Panc1 (cell line): Measurements from ENCODE around the gene MAP3K3. TPM values are rescaled to one million over a fixed set of nuclear protein-coding genes. Genes with fewer than 3 reads are reported as not detected.

Source experiments
- ATAC-seq: fragments of 200-7000 bp; cut with Tn5 transposase; 2 replicates; pipeline ENCODE4 v1.9.1; 2020; ENCODE audit warnings: mild to moderate bottlenecking, moderate library complexity
- Bru-seq: library from RNA; stranded (reverse); fragments of 400-500 nt; gene quantifications from one replicate; lab custom pipeline; 2021; lab: Mats Ljungman, UMichigan
- BruChase-seq, 2 experiments: library from RNA; stranded (reverse); fragments of 400-500 nt; gene quantifications; one replicate each; lab custom pipeline; 2021; lab: Mats Ljungman, UMichigan
- BruUV-seq: library from RNA; stranded (reverse); fragments of 400-500 nt; replicated peaks from 2 replicates; lab custom pipeline; 2021; lab: Mats Ljungman, UMichigan
- CTCF ChIA-PET: fragments of 300-600 bp; sonication (Branson Sonifier 250); formaldehyde crosslinking; loops from one replicate; lab custom pipeline; 2022; ENCODE audit warnings: antibody characterized with exemption; lab: Charles Lee
- POLR2A ChIA-PET: fragments of 300-600 bp; sonication (Branson Sonifier 250); formaldehyde crosslinking; loops from one replicate; lab custom pipeline; 2022; ENCODE audit warnings: antibody characterized with exemption; lab: Charles Lee
- DNase-seq: peaks from one replicate; pipeline ENCODE4 v3.0.0-alpha.2; 2010; ENCODE audit warnings: low read depth, low spot score
- H3K27ac ChIP-seq: 2 replicates; pipeline ENCODE4 v1.5.1; 2011; ENCODE audit warnings: mild to moderate bottlenecking, low read length, inconsistent platforms
- H3K27me3 ChIP-seq: fragments of 200-500 bp; sonication (Bioruptor generic); 2 replicates; pipeline ENCODE4 v1.6.0; 2014; ENCODE audit warnings: low read length, inconsistent platforms; ENCODE audit not compliant: control insufficient read depth, insufficient read depth
- H3K36me3 ChIP-seq: fragments of 200-500 bp; sonication (Bioruptor generic); 2 replicates; pipeline ENCODE4 v1.5.1; 2014; ENCODE audit warnings: inconsistent platforms, mild to moderate bottlenecking, low read length, moderate library complexity; ENCODE audit not compliant: control insufficient read depth, insufficient read depth
- H3K4me1 ChIP-seq: 2 replicates; pipeline ENCODE4 v1.5.1; 2011; ENCODE audit warnings: inconsistent platforms, mild to moderate bottlenecking, low read length, moderate library complexity; ENCODE audit not compliant: control insufficient read depth, insufficient read depth
- H3K4me3 ChIP-seq, 2 experiments: 2 replicates each; pipeline ENCODE4 v1.5.1; 2011 to 2012; ENCODE audit warnings: low read depth in 2 of 2, low read length in 2 of 2, mild to moderate bottlenecking in 2 of 2, inconsistent platforms in 1 of 2, moderate library complexity in 1 of 2
- H3K9me3 ChIP-seq: fragments of 200-500 bp; sonication (Bioruptor generic); 2 replicates; pipeline ENCODE4 v1.5.1; 2014; ENCODE audit warnings: low read depth, mild to moderate bottlenecking, inconsistent platforms, low read length, moderate library complexity; ENCODE audit not compliant: control insufficient read depth, insufficient read depth
- POLR2AphosphoS5 ChIP-seq: IDR thresholded peaks from 2 replicates; pipeline ENCODE4 v1.6.1; 2012; ENCODE audit warnings: mild to moderate bottlenecking, low read depth, low read length, moderate library complexity
- SIN3A ChIP-seq: IDR thresholded peaks from 2 replicates; pipeline ENCODE4 v1.6.1; 2012; ENCODE audit warnings: low read depth, mild to moderate bottlenecking, low read length, moderate library complexity, borderline replicate concordance; ENCODE audit not compliant: insufficient read depth
- TCF7L2 ChIP-seq: IDR thresholded peaks from 2 replicates; pipeline ENCODE4 v1.6.1; 2011; ENCODE audit warnings: mild to moderate bottlenecking, low read depth, low read length, inconsistent platforms
- in situ Hi-C: cut with HindIII; loops from 2 replicates; pipeline ENCODE4 v1.10.0; 2016; ENCODE audit warnings: low sequenced_read_pairs, low pct_unique_long_range_greater_than_20kb
- intact Hi-C: fragments of 100-400 bp; cut with micrococcal nuclease; formaldehyde crosslinking; loops from one replicate; pipeline ENCODE4 v1.10.0; 2022; ENCODE audit not compliant: unreplicated experiment
- long read RNA-seq: library from polyadenylated mRNA; unstranded; transcript quantifications from one replicate; pipeline ENCODE4 v2.0.0, GENCODE V29; 2021; ENCODE audit not compliant: unreplicated experiment
- polyA plus RNA-seq: library from polyadenylated mRNA; unstranded; fragments of >200 nt; gene quantifications from one replicate; pipeline ENCODE4 v1.2.1, GENCODE V29; 2012; ENCODE audit warnings: missing spikeins; ENCODE audit not compliant: insufficient read length
- total RNA-seq: library from RNA; stranded (reverse); gene quantifications from one replicate; pipeline ENCODE4 v1.2.1, GENCODE V29; 2021; ENCODE audit not compliant: unreplicated experiment
- TF ChIP-seq, protein P1 (sequence below): fragments of 450-650 bp; IDR thresholded peaks from 2 replicates; pipeline ENCODE4 v1.5.1; 2017; ENCODE audit warnings: mild to moderate bottlenecking
- TF ChIP-seq, protein P2 (sequence below), 2 experiments: IDR thresholded peaks; 2 replicates each; pipeline ENCODE4 v1.6.1; 2011 to 2012; ENCODE audit warnings: low read depth in 2 of 2, control low read depth in 1 of 2, low read length in 1 of 2, mild to moderate bottlenecking in 1 of 2, moderate library complexity in 1 of 2; ENCODE audit not compliant: insufficient read depth in 1 of 2

Gene MAP3K3
- total RNA-seq = 22.3 TPM
- 16.2 TPM for polyA plus RNA-seq
- percentile 62 among the genes with signal in this experiment for Bru-seq, nascent RNA
- percentile 56 among the genes with signal in this experiment for BruChase-seq, experiment 1, labeled RNA remaining after a 2-hour chase
- BruChase-seq, experiment 2, labeled RNA remaining after a 6-hour chase = percentile 63 among the genes with signal in this experiment
- long read RNA-seq, full-length matches to known transcripts = 30 of 58 reads
- long read RNA-seq, partial matches to known transcripts = 9 of 58 reads
- long read RNA-seq, other reads (novel, unspliced or antisense) = 19 of 58 reads

DNA sequence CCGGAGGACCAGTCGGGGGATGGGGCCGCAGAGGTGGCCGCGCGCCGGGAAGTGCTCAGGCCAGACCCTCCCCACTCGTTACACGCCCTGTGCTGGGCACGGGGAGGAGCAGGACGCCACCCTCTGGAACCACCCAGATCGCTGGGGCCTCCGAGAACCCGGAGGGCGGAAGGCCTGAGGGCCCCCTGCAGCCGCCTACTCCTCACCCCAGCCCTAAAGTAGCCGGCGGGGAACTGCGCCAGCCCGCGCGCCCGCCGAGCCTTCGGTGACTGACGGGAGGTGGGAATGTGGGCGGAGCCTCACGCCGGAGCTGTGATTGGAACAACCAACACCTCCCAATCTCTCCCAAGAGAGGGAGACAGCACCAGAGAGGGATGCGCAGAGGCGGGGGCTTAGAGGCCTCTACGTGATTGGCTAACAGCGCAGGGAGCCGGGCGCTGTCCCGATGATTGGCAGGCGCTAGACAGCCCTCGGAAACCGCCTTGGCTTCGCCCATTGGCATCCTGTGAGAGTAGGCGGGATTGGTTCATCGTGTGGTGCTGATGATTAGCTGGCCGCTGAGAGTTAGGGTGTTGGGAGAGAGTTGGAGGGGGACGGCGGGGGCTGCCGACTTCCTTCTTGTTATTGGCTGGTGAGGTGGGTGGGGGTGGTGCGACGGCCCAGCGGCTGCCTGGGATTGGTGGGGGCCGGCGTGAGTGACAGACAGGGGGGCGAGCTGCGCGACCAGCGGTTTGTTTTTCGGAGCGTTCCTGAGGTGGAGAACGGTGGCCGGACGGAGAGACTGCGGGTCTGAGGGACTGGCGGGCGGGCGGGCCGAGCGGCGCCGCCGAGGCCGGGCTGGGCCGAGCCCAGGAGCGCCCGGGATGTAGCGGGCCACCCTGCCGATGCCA, at the start of gene MAP3K3:
Gene MAP3K3 (plus strand): TSS at position 734 of the 890 bp plus-strand sequence. CDS start 343 bp downstream, outside the sequence.
- no TSS peak for BruUV-seq
- H3K27me3 ChIP-seq = no peaks in the 10 kb centered on the region
- POLR2A ChIA-PET = interaction anchor here (0.6 kb wide), 1 partner anchor 143 kb away, joined by 6 read pairs; no protein-coding TSS in a partner anchor
- CTCF ChIA-PET = interaction anchor here (0.9 kb wide), 1 partner anchor 10 kb away, joined by 4 read pairs; no protein-coding TSS in a partner anchor
- DNase-seq = peak; percentile 96
- no peaks in the 10 kb centered on the region for H3K9me3 ChIP-seq
- H3K27ac ChIP-seq = peak within 1 kb of the TSS; percentile 77
- intact Hi-C loops = no loop called here
- peaks cover 5% of the 10 kb centered on the region; the same call in 1 of the 2 replicates for H3K36me3 ChIP-seq
- in situ Hi-C loops = no loop called here
- H3K4me1 ChIP-seq = peaks cover 22% of the 10 kb centered on the region
- H3K4me3 ChIP-seq = peak within 1 kb of the TSS; percentile 70 to 76
- peak; percentile 94 for ATAC-seq
- TF ChIP-seq TCF7L2 (no peak), POLR2AphosphoS5 (peak; percentile 81)

DNA sequence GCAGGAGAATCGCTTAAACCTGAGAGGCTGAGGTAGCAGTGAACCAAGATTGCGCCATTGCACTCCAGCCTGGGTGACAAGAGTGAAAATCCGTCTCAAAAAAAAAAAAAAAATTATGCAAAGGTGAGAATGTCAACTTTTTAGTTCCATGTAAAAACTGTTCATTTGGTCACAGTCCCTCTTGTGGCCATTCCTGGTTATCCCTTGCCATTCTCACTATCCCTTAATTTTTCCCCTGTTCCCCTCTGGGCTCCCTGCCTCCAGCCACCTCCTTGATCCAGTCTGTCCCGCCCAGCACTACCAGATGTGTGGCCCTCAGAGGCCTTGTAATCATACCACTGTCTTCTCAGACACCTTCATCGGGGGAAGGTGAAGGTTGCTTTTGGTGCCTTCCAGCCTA, 48.6 kb upstream of the MAP3K3 start:
- H3K4me3 ChIP-seq = no peak overlapping the region
- no peaks in the 10 kb centered on the region for H3K36me3 ChIP-seq
- H3K27ac ChIP-seq = no peak overlapping the region
- TF ChIP-seq POLR2AphosphoS5 (no peak), SIN3A (no peak), TCF7L2 (no peak)
- TF ChIP-seq, protein P1, sequence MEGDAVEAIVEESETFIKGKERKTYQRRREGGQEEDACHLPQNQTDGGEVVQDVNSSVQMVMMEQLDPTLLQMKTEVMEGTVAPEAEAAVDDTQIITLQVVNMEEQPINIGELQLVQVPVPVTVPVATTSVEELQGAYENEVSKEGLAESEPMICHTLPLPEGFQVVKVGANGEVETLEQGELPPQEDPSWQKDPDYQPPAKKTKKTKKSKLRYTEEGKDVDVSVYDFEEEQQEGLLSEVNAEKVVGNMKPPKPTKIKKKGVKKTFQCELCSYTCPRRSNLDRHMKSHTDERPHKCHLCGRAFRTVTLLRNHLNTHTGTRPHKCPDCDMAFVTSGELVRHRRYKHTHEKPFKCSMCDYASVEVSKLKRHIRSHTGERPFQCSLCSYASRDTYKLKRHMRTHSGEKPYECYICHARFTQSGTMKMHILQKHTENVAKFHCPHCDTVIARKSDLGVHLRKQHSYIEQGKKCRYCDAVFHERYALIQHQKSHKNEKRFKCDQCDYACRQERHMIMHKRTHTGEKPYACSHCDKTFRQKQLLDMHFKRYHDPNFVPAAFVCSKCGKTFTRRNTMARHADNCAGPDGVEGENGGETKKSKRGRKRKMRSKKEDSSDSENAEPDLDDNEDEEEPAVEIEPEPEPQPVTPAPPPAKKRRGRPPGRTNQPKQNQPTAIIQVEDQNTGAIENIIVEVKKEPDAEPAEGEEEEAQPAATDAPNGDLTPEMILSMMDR = peak; percentile 54; the same call in 1 of the 2 replicates
- TF ChIP-seq, protein P2, sequence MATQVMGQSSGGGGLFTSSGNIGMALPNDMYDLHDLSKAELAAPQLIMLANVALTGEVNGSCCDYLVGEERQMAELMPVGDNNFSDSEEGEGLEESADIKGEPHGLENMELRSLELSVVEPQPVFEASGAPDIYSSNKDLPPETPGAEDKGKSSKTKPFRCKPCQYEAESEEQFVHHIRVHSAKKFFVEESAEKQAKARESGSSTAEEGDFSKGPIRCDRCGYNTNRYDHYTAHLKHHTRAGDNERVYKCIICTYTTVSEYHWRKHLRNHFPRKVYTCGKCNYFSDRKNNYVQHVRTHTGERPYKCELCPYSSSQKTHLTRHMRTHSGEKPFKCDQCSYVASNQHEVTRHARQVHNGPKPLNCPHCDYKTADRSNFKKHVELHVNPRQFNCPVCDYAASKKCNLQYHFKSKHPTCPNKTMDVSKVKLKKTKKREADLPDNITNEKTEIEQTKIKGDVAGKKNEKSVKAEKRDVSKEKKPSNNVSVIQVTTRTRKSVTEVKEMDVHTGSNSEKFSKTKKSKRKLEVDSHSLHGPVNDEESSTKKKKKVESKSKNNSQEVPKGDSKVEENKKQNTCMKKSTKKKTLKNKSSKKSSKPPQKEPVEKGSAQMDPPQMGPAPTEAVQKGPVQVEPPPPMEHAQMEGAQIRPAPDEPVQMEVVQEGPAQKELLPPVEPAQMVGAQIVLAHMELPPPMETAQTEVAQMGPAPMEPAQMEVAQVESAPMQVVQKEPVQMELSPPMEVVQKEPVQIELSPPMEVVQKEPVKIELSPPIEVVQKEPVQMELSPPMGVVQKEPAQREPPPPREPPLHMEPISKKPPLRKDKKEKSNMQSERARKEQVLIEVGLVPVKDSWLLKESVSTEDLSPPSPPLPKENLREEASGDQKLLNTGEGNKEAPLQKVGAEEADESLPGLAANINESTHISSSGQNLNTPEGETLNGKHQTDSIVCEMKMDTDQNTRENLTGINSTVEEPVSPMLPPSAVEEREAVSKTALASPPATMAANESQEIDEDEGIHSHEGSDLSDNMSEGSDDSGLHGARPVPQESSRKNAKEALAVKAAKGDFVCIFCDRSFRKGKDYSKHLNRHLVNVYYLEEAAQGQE (IDR thresholded peaks at IDR 0.05; ENCODE audit: insufficient read depth in 1 of 2, low read depth in 2 of 2, low read length in 1 of 2) = no peak
- in situ Hi-C loops (no loop called here), intact Hi-C loops (no loop called here)
- H3K9me3 ChIP-seq = no peaks in the 10 kb centered on the region
- no peaks in the 10 kb centered on the region for H3K27me3 ChIP-seq
- ChIA-PET CTCF (interaction anchor here (0.6 kb wide), 1 partner anchor 135 kb away, joined by 4 read pairs; no protein-coding TSS in a partner anchor), POLR2A (no interaction called here)
- peak; percentile 66; the same call in 1 of the 2 replicates for ATAC-seq
- no peaks in the 10 kb centered on the region for H3K4me1 ChIP-seq
- BruUV-seq = no TSS peak
- no peak for DNase-seq
